Peyer's patch (tissue), 4 donors: Measurements from ENCODE around the gene KIAA0408. TPM values are rescaled to one million over a fixed set of nuclear protein-coding genes. Genes with fewer than 3 reads are reported as not detected.

ENCODE experiments used
- DNase-seq, 3 donors: peaks; one replicate each; pipeline ENCODE4 v3.0.0-alpha.2; 2017 to 2019
- H3K27ac ChIP-seq, 4 donors: fragments of 200-600 bp; sonication (generic); one replicate each; pipeline ENCODE4 v1.5.1; 2016 to 2019
- H3K27me3 ChIP-seq, 2 donors: fragments of 200-600 bp; sonication (generic); one replicate each; pipeline ENCODE4 v1.5.1; 2019
- H3K36me3 ChIP-seq, 3 donors: fragments of 200-600 bp; sonication (generic); one replicate each; pipeline ENCODE4 v1.5.1; 2016 to 2019
- H3K4me1 ChIP-seq, 4 donors: fragments of 200-600 bp; sonication (generic); one replicate each; pipeline ENCODE4 v1.5.1; 2016 to 2019
- H3K4me3 ChIP-seq, 4 donors: fragments of 200-600 bp; sonication (generic); 1 replicate in 3 of 4; 2 replicates in 1 of 4; pipeline ENCODE4 v1.5.1; 2016 to 2019; ENCODE audit warnings: mild to moderate bottlenecking in 1 of 4
- H3K9me3 ChIP-seq, 4 donors: fragments of 200-600 bp; sonication (generic); one replicate each; pipeline ENCODE4 v1.5.1; 2016 to 2019; ENCODE audit warnings: mild to moderate bottlenecking in 1 of 4
- CTCF ChIP-seq, 6 experiments: fragments of 450-650 bp in 4 of 6; fragments of 200-600 bp in 2 of 6; sonication (generic) in 1 of 6; IDR thresholded peaks; one replicate each; pipeline ENCODE4 v1.5.1; 2017 to 2019; ENCODE audit warnings: antibody characterized with exemption in 6 of 6, mild to moderate bottlenecking in 3 of 6, moderate library complexity in 1 of 6
- POLR2A ChIP-seq, 2 donors: fragments of 450-650 bp; IDR thresholded peaks; one replicate each; pipeline ENCODE4 v1.5.1; 2017; ENCODE audit warnings: antibody characterized with exemption in 2 of 2, mild to moderate bottlenecking in 2 of 2, moderate library complexity in 2 of 2
- total RNA-seq, 4 donors: library from RNA; depleted of rRNA; stranded (reverse); fragments of >200 nt; gene quantifications; one replicate each; pipeline ENCODE4 v1.1.0, GENCODE V29; 2016

KIAA0408 gene
- total RNA-seq, 4 donors from 2014 or later, result 0.53 to 5.0 (median 3.8) TPM

- DNase-seq, result no peak
- TF ChIP-seq POLR2A (IDR thresholded peaks at IDR 0.05) (no peak), CTCF (IDR thresholded peaks at IDR 0.05) (no peak)
- no peaks in the 10 kb centered on the region for H3K36me3 ChIP-seq
- H3K4me1 ChIP-seq, result no peaks in the 10 kb centered on the region
- peak overlapping the region in 2 of 4 donors; percentile 14 to 49 for H3K27ac ChIP-seq
- H3K9me3 ChIP-seq, result no peaks in the 10 kb centered on the region
- H3K4me3 ChIP-seq, result no peak overlapping the region
- no peaks in the 10 kb centered on the region for H3K27me3 ChIP-seq
These were observed 5.1 kb upstream of the KIAA0408 start for GRCh38 chr6:127464161-127464880.

GRCh38 chr6:127463056-127463455 is 3.9 kb upstream of the KIAA0408 start:
- H3K4me3 ChIP-seq, result no peak overlapping the region
- H3K4me1 ChIP-seq, result no peaks in the 10 kb centered on the region
- H3K36me3 ChIP-seq, result no peaks in the 10 kb centered on the region
- DNase-seq, result no peak
- H3K27me3 ChIP-seq, result no peaks in the 10 kb centered on the region
- H3K9me3 ChIP-seq, result no peaks in the 10 kb centered on the region
- H3K27ac ChIP-seq, result no peak overlapping the region
- TF ChIP-seq CTCF (IDR thresholded peaks at IDR 0.05), result no peak
- TF ChIP-seq POLR2A (IDR thresholded peaks at IDR 0.05), result no peak

GRCh38 chr6:127462376-127462775 is 3.2 kb upstream of the KIAA0408 start:
- Histone ChIP-seq H3K4me3 (no peak overlapping the region), H3K4me1 (no peaks in the 10 kb centered on the region), H3K9me3 (no peaks in the 10 kb centered on the region), H3K27ac (no peak overlapping the region), H3K36me3 (no peaks in the 10 kb centered on the region), H3K27me3 (no peaks in the 10 kb centered on the region)
- no peak for DNase-seq
- TF ChIP-seq POLR2A (IDR thresholded peaks at IDR 0.05), result no peak
- no peak for TF ChIP-seq CTCF (IDR thresholded peaks at IDR 0.05)

- no peak for TF ChIP-seq CTCF (IDR thresholded peaks at IDR 0.05)
- no peak for TF ChIP-seq POLR2A (IDR thresholded peaks at IDR 0.05)
- Histone ChIP-seq H3K4me3 (no peak overlapping the region), H3K9me3 (no peaks in the 10 kb centered on the region), H3K36me3 (no peaks in the 10 kb centered on the region), H3K27ac (no peak overlapping the region), H3K27me3 (no peaks in the 10 kb centered on the region), H3K4me1 (no peaks in the 10 kb centered on the region)
- no peak for DNase-seq
These were observed 1.3 kb upstream of the KIAA0408 start for GRCh38 chr6:127460465-127460864.

GRCh38 chr6:127458817-127459216 is 372 bp downstream of the KIAA0408 start:
- Histone ChIP-seq H3K4me3 (peak overlapping the region in 2 of 4 donors; percentile 31 to 33), H3K36me3 (no peaks in the 10 kb centered on the region), H3K27me3 (no peaks in the 10 kb centered on the region), H3K4me1 (no peaks in the 10 kb centered on the region), H3K27ac (peak overlapping the region in 3 of 4 donors; percentile 9 to 75 (median 47)), H3K9me3 (no peaks in the 10 kb centered on the region)
- no peak for TF ChIP-seq POLR2A (IDR thresholded peaks at IDR 0.05)
- no peak for TF ChIP-seq CTCF (IDR thresholded peaks at IDR 0.05)
- DNase-seq, result peak in 1 of 3 donors; percentile 57
